HG03196 (cell line): ENCODE results near the gene KCNJ12.
"Not testable (repeated sequence)": the region's sequence is repeated elsewhere in the genome, so short reads cannot be mapped to it uniquely, and the experiment has no call there.

ENCODE experiments used
- ATAC-seq: cut with Tn5 transposase; IDR thresholded peaks from one replicate; pipeline ENCODE4 v1.9.1; 2021; ENCODE audit not compliant: unreplicated experiment

KCNJ12 gene

GRCh38 chr17:21349358-21350050, 26.7 kb upstream of the KCNJ12 start:
- not testable (repeated sequence) for ATAC-seq

- ATAC-seq, result not testable (repeated sequence)
Measured at GRCh38 chr17:21350495-21350894, 25.7 kb upstream of the KCNJ12 start.

GRCh38 chr17:21351366-21352065, 24.6 kb upstream of the KCNJ12 start:
- no peak for ATAC-seq

- no peak for ATAC-seq
Measured at GRCh38 chr17:21352221-21352980, 23.8 kb upstream of the KCNJ12 start.

GRCh38 chr17:21352981-21353265, 23.2 kb upstream of the KCNJ12 start:
- no peak for ATAC-seq

- no peak for ATAC-seq
Measured at GRCh38 chr17:21353326-21354010, 22.7 kb upstream of the KCNJ12 start.

- ATAC-seq, result no peak
Measured at GRCh38 chr17:21354796-21355385, 21.3 kb upstream of the KCNJ12 start.

- ATAC-seq, result no peak
Measured at GRCh38 chr17:21355586-21355985, 20.6 kb upstream of the KCNJ12 start.

GRCh38 chr17:21356537-21357127, 19.5 kb upstream of the KCNJ12 start:
- ATAC-seq, result no peak

- no peak for ATAC-seq
Measured at GRCh38 chr17:21357281-21357680, 18.9 kb upstream of the KCNJ12 start.

- no peak for ATAC-seq
Measured at GRCh38 chr17:21357696-21358656, 18.2 kb upstream of the KCNJ12 start.

- no peak for ATAC-seq
Measured at GRCh38 chr17:21358682-21359482, 17.3 kb upstream of the KCNJ12 start.

- no peak for ATAC-seq
Measured at GRCh38 chr17:21359483-21359840, 16.7 kb upstream of the KCNJ12 start.

GRCh38 chr17:21360048-21360447, 16.1 kb upstream of the KCNJ12 start:
- no peak for ATAC-seq

GRCh38 chr17:21361020-21361809, 14.9 kb upstream of the KCNJ12 start:
- ATAC-seq, result no peak

- ATAC-seq, result no peak
Measured at GRCh38 chr17:21362331-21362931, 13.7 kb upstream of the KCNJ12 start.

- ATAC-seq, result no peak
Measured at GRCh38 chr17:21363776-21364642, 12.1 kb upstream of the KCNJ12 start.
